Tibial artery (tissue), 4 donors: ENCODE results near the gene AXIN2.

ENCODE experiments used
- DNase-seq, 2 donors: peaks; one replicate each; pipeline ENCODE4 v3.0.0-alpha.2; 2019
- H3K27ac ChIP-seq, 2 donors: fragments of 200-600 bp; sonication (generic) in 1 of 2; 1 replicate in 1 of 2; 2 replicates in 1 of 2; pipeline ENCODE4 v1.5.1; 2018 to 2019; ENCODE audit warnings: mild to moderate bottlenecking in 1 of 2
- H3K27me3 ChIP-seq, 2 donors: fragments of 200-600 bp; sonication (generic) in 1 of 2; one replicate each; pipeline versions ENCODE4 v1.5.1 to v1.6.0; 2016 to 2019
- H3K36me3 ChIP-seq, 3 donors: fragments of 200-600 bp; sonication (generic) in 2 of 3; one replicate each; pipeline ENCODE4 v1.5.1; 2016 to 2019; ENCODE audit warnings: mild to moderate bottlenecking in 2 of 3
- H3K4me1 ChIP-seq, 4 donors: fragments of 200-600 bp; sonication (generic) in 2 of 4; 1 replicate in 3 of 4; 2 replicates in 1 of 4; pipeline ENCODE4 v1.5.1; 2016 to 2019
- H3K4me3 ChIP-seq, 2 donors: fragments of 200-600 bp; sonication (generic) in 1 of 2; 1 replicate in 1 of 2; 2 replicates in 1 of 2; pipeline ENCODE4 v1.5.1; 2018 to 2019; ENCODE audit warnings: mild to moderate bottlenecking in 2 of 2
- H3K9me3 ChIP-seq, 3 donors: fragments of 200-600 bp; sonication (generic) in 1 of 3; one replicate each; pipeline ENCODE4 v1.5.1; 2016 to 2019
- intact Hi-C: fragments of 100-400 bp; cut with DNase I; formaldehyde crosslinking; loops from one replicate; pipeline ENCODE4 v1.15.0; 2023; ENCODE audit warnings: low total_unique reads
- TF ChIP-seq, protein P1 (sequence below), 2 experiments: fragments of 200-600 bp in 1 of 2; fragments of 450-650 bp in 1 of 2; IDR thresholded peaks; one replicate each; pipeline ENCODE4 v1.5.1; 2017 to 2019; ENCODE audit warnings: antibody characterized with exemption in 2 of 2, mild to moderate bottlenecking in 1 of 2, moderate library complexity in 1 of 2

AXIN2 gene

GRCh38 chr17:65535777-65536572, 25.5 kb downstream of the AXIN2 start:
- no peaks in the 10 kb centered on the region for H3K9me3 ChIP-seq
- peaks cover 60 to 71% (median 68%) of the 10 kb centered on the region in 3 donors for H3K36me3 ChIP-seq
- intact Hi-C loops = no loop called here
- TF ChIP-seq, protein P1, sequence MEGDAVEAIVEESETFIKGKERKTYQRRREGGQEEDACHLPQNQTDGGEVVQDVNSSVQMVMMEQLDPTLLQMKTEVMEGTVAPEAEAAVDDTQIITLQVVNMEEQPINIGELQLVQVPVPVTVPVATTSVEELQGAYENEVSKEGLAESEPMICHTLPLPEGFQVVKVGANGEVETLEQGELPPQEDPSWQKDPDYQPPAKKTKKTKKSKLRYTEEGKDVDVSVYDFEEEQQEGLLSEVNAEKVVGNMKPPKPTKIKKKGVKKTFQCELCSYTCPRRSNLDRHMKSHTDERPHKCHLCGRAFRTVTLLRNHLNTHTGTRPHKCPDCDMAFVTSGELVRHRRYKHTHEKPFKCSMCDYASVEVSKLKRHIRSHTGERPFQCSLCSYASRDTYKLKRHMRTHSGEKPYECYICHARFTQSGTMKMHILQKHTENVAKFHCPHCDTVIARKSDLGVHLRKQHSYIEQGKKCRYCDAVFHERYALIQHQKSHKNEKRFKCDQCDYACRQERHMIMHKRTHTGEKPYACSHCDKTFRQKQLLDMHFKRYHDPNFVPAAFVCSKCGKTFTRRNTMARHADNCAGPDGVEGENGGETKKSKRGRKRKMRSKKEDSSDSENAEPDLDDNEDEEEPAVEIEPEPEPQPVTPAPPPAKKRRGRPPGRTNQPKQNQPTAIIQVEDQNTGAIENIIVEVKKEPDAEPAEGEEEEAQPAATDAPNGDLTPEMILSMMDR (IDR thresholded peaks at IDR 0.05) = no peak
- peaks cover 0 to 21% (median 15%) of the 10 kb centered on the region in 4 donors for H3K4me1 ChIP-seq
- no peak for DNase-seq
- no peak overlapping the region for H3K4me3 ChIP-seq
- no peak overlapping the region for H3K27ac ChIP-seq
- H3K27me3 ChIP-seq = no peaks in the 10 kb centered on the region

- peaks cover 48 to 78% (median 57%) of the 10 kb centered on the region in 3 donors for H3K36me3 ChIP-seq
- no peaks in the 10 kb centered on the region for H3K27me3 ChIP-seq
- H3K9me3 ChIP-seq = no peaks in the 10 kb centered on the region
- no peak overlapping the region for H3K4me3 ChIP-seq
- peaks cover 0 to 28% (median 16%) of the 10 kb centered on the region in 4 donors for H3K4me1 ChIP-seq
- DNase-seq = no peak
- TF ChIP-seq, protein P1 (IDR thresholded peaks at IDR 0.05) = no peak
- intact Hi-C loops = no loop called here
- H3K27ac ChIP-seq = no peak overlapping the region
These were observed 27.5 kb downstream of the AXIN2 start for GRCh38 chr17:65533852-65534457.

GRCh38 chr17:65533056-65533745, 28.2 kb downstream of the AXIN2 start:
- no peaks in the 10 kb centered on the region for H3K27me3 ChIP-seq
- H3K9me3 ChIP-seq = no peaks in the 10 kb centered on the region
- peaks cover 0 to 28% (median 16%) of the 10 kb centered on the region in 4 donors for H3K4me1 ChIP-seq
- no peak overlapping the region for H3K27ac ChIP-seq
- no peak overlapping the region for H3K4me3 ChIP-seq
- TF ChIP-seq, protein P1 (IDR thresholded peaks at IDR 0.05) = no peak
- intact Hi-C loops = no loop called here
- DNase-seq = peak in 1 of 2 donors; percentile 43
- H3K36me3 ChIP-seq = peaks cover 48 to 81% (median 64%) of the 10 kb centered on the region in 3 donors

GRCh38 chr17:65532101-65532890, 29.2 kb downstream of the AXIN2 start:
- intact Hi-C loops = no loop called here
- peak in 1 of 2 donors; percentile 40 for DNase-seq
- Histone ChIP-seq H3K4me1 (peaks cover 0 to 28% (median 16%) of the 10 kb centered on the region in 4 donors), H3K9me3 (no peaks in the 10 kb centered on the region), H3K36me3 (peaks cover 39 to 72% (median 60%) of the 10 kb centered on the region in 3 donors), H3K4me3 (no peak overlapping the region), H3K27me3 (no peaks in the 10 kb centered on the region), H3K27ac (peak overlapping the region in 1 of 2 donors; percentile 1)
- TF ChIP-seq, protein P1 (IDR thresholded peaks at IDR 0.05) = no peak
